OCI-LY7 (cell line): ENCODE measurements around the gene RAP1A.

ENCODE experiments used
- CTCF ChIP-seq: fragments of 200-600 bp; sonication (generic); conservative IDR thresholded peaks from 2 replicates; pipeline ENCODE4 v1.5.1; 2014; ENCODE audit warnings: mild to moderate bottlenecking, antibody characterized with exemption, low read length, moderate library complexity, mixed read lengths
- EZH2phosphoT487 ChIP-seq: fragments of 200-600 bp; sonication (generic); IDR thresholded peaks from 2 replicates; pipeline ENCODE4 v1.6.1; 2018; ENCODE audit warnings: low read depth, borderline replicate concordance, mild to moderate bottlenecking, mixed run types, antibody characterized with exemption, low read length, moderate library complexity, mixed read lengths

- TF ChIP-seq CTCF: no peak
- TF ChIP-seq EZH2phosphoT487: no peak
Observed at GRCh38 chr1:111660204-111661150, 40.9 kb downstream of the RAP1A start.
